Lower leg skin (tissue), 3 donors: ENCODE measurements around the gene DNMT3A.

Source experiments
- CTCF ChIP-seq, 3 donors: fragments of 450-650 bp; IDR thresholded peaks; one replicate each; pipeline ENCODE4 v1.5.1; 2016; ENCODE audit warnings: antibody characterized with exemption in 3 of 3, mild to moderate bottlenecking in 3 of 3, moderate library complexity in 2 of 3
- POLR2A ChIP-seq, 2 donors: fragments of 450-650 bp; IDR thresholded peaks; one replicate each; pipeline ENCODE4 v1.6.1; 2016 to 2017; ENCODE audit warnings: antibody characterized with exemption in 2 of 2, mild to moderate bottlenecking in 1 of 2, moderate library complexity in 1 of 2

GRCh38 chr2:25371253-25372241 is 29.8 kb upstream of the DNMT3A start:
- TF ChIP-seq CTCF (IDR thresholded peaks at IDR 0.05) = no peak
- TF ChIP-seq POLR2A (IDR thresholded peaks at IDR 0.05) = no peak
